Measurements from ENCODE around the gene LCP1. TPM values are rescaled to one million over a fixed set of nuclear protein-coding genes. Genes with fewer than 3 reads are reported as not detected.

LCP1 gene
- total and polyA plus RNA-seq, 9 of the 15 experiments (the other 6 are each of a cell fraction or from before 2014, with no cell fraction given) = 83.0 to 255 (median 163) TPM

DNA sequence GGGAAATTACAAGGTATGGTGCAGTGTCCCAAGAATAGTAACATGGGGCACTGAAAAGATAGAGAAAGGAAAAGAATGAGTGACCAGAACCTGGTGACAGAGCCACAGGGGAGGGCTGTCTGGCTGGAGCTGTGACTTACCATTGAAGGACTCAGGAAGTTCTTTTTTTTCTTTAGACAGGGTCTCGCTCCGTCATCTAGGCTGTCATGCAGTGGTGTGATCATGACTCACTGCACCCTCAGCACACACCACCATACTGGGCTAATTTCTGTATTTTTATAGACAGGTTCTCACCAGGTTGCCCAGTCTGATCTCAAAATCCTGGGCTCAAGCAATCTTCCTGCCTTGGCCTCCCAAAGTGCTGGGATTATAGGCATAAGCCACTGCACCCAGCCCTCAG lies 68.4 kb downstream of the LCP1 start (continued):
- TF ChIP-seq, protein P1, sequence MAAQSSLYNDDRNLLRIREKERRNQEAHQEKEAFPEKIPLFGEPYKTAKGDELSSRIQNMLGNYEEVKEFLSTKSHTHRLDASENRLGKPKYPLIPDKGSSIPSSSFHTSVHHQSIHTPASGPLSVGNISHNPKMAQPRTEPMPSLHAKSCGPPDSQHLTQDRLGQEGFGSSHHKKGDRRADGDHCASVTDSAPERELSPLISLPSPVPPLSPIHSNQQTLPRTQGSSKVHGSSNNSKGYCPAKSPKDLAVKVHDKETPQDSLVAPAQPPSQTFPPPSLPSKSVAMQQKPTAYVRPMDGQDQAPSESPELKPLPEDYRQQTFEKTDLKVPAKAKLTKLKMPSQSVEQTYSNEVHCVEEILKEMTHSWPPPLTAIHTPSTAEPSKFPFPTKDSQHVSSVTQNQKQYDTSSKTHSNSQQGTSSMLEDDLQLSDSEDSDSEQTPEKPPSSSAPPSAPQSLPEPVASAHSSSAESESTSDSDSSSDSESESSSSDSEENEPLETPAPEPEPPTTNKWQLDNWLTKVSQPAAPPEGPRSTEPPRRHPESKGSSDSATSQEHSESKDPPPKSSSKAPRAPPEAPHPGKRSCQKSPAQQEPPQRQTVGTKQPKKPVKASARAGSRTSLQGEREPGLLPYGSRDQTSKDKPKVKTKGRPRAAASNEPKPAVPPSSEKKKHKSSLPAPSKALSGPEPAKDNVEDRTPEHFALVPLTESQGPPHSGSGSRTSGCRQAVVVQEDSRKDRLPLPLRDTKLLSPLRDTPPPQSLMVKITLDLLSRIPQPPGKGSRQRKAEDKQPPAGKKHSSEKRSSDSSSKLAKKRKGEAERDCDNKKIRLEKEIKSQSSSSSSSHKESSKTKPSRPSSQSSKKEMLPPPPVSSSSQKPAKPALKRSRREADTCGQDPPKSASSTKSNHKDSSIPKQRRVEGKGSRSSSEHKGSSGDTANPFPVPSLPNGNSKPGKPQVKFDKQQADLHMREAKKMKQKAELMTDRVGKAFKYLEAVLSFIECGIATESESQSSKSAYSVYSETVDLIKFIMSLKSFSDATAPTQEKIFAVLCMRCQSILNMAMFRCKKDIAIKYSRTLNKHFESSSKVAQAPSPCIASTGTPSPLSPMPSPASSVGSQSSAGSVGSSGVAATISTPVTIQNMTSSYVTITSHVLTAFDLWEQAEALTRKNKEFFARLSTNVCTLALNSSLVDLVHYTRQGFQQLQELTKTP (IDR thresholded peaks at IDR 0.05; ENCODE audit: low read depth in 1 of 2, partially characterized antibody in 2 of 2) = no peak
- no peak for TF ChIP-seq ZNF79 (CRISPR knock-in tag; IDR thresholded peaks at IDR 0.05; ENCODE audit: low read depth)
- no peak for TF ChIP-seq FOXM1 (IDR thresholded peaks at IDR 0.05; ENCODE audit: low read depth)
- no peak for TF ChIP-seq FOXM1 (CRISPR knock-in tag; IDR thresholded peaks at IDR 0.05; ENCODE audit: low read depth)
- TF ChIP-seq, protein P2, sequence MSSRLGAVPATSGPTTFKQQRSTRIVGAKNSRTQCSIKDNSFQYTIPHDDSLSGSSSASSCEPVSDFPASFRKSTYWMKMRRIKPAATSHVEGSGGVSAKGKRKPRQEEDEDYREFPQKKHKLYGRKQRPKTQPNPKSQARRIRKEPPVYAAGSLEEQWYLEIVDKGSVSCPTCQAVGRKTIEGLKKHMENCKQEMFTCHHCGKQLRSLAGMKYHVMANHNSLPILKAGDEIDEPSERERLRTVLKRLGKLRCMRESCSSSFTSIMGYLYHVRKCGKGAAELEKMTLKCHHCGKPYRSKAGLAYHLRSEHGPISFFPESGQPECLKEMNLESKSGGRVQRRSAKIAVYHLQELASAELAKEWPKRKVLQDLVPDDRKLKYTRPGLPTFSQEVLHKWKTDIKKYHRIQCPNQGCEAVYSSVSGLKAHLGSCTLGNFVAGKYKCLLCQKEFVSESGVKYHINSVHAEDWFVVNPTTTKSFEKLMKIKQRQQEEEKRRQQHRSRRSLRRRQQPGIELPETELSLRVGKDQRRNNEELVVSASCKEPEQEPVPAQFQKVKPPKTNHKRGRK (tag; IDR thresholded peaks at IDR 0.05) = no peak
- TF ChIP-seq ZBTB12 (CRISPR knock-in tag; IDR thresholded peaks at IDR 0.05) = 0 out of 2 replicates have a peak, but pooled peaks have one; percentile 12
- TF ChIP-seq, protein P3, sequence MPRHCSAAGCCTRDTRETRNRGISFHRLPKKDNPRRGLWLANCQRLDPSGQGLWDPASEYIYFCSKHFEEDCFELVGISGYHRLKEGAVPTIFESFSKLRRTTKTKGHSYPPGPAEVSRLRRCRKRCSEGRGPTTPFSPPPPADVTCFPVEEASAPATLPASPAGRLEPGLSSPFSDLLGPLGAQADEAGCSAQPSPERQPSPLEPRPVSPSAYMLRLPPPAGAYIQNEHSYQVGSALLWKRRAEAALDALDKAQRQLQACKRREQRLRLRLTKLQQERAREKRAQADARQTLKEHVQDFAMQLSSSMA (CRISPR knock-in tag; IDR thresholded peaks at IDR 0.05) = no peak
- TF ChIP-seq SNIP1 (IDR thresholded peaks at IDR 0.05; ENCODE audit: low read depth) = no peak
- peak; percentile 24; the same call in 1 of the 2 replicates for TF ChIP-seq NFE2 (IDR thresholded peaks at IDR 0.05; ENCODE audit: low read depth)
- TF ChIP-seq ZFPM2 (CRISPR knock-in tag; IDR thresholded peaks at IDR 0.05) = no peak
- TF ChIP-seq, protein P4, sequence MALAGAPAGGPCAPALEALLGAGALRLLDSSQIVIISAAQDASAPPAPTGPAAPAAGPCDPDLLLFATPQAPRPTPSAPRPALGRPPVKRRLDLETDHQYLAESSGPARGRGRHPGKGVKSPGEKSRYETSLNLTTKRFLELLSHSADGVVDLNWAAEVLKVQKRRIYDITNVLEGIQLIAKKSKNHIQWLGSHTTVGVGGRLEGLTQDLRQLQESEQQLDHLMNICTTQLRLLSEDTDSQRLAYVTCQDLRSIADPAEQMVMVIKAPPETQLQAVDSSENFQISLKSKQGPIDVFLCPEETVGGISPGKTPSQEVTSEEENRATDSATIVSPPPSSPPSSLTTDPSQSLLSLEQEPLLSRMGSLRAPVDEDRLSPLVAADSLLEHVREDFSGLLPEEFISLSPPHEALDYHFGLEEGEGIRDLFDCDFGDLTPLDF (CRISPR knock-in tag; IDR thresholded peaks at IDR 0.05) = no peak
- TF ChIP-seq NCOA4 (IDR thresholded peaks at IDR 0.05; ENCODE audit: partially characterized antibody) = no peak
- peak; percentile 87 for TF ChIP-seq ATF3 (IDR thresholded peaks at IDR 0.05)
- TF ChIP-seq ATF3 (CRISPR knock-in tag; conservative IDR thresholded peaks at IDR 0.05) = no peak
- TF ChIP-seq XRCC4 (IDR thresholded peaks at IDR 0.05; ENCODE audit: extremely low read depth, insufficient read depth, insufficient read length) = no peak
- TF ChIP-seq JUN (IDR thresholded peaks at IDR 0.05; ENCODE audit: borderline replicate concordance, low read depth, low read length) = peak; percentile 72; the same call in 1 of the 2 replicates
- no peak for TF ChIP-seq JUN (CRISPR knock-in tag; IDR thresholded peaks at IDR 0.05; ENCODE audit: borderline replicate concordance)
- TF ChIP-seq SMARCA4 (IDR thresholded peaks at IDR 0.05) = peak; percentile 37; the same call in 1 of the 2 replicates
- no peak for TF ChIP-seq MCM3 (IDR thresholded peaks at IDR 0.05)
- peak; percentile 48; the same call in 1 of the 2 replicates for TF ChIP-seq CREM (IDR thresholded peaks at IDR 0.05; ENCODE audit: low read depth)
- peak; percentile 38; the same call in 1 of the 2 replicates for TF ChIP-seq BHLHE40 (IDR thresholded peaks at IDR 0.05; ENCODE audit: low read length)

Data from K562 (cell line).